Endodermal cell (in vitro differentiated cells): ENCODE measurements around the gene TCF4. TPM values are rescaled to one million over a fixed set of nuclear protein-coding genes. Genes with fewer than 3 reads are reported as not detected.

Experiments used
- DNase-seq: peaks from one replicate; pipeline ENCODE4 v3.0.0-alpha.2; 2017
- H3K27ac ChIP-seq: 2 replicates; pipeline ENCODE4 v1.5.1; 2013; ENCODE audit warnings: mild to moderate bottlenecking, low read depth, low read length, moderate library complexity
- H3K27me3 ChIP-seq: 2 replicates; pipeline ENCODE4 v1.6.1; 2013; ENCODE audit warnings: mild to moderate bottlenecking, low read length, moderate library complexity; ENCODE audit not compliant: insufficient read depth, control insufficient read depth, poor library complexity, severe bottlenecking
- H3K36me3 ChIP-seq: 2 replicates; pipeline ENCODE4 v1.7.0; 2013; ENCODE audit warnings: mild to moderate bottlenecking, low read length, moderate library complexity; ENCODE audit not compliant: control insufficient read depth, insufficient read depth
- H3K4me1 ChIP-seq: one replicate; pipeline ENCODE4 v1.7.0; 2013; ENCODE audit warnings: low read length; ENCODE audit not compliant: control insufficient read depth, insufficient read depth
- H3K4me3 ChIP-seq: 2 replicates; pipeline ENCODE4 v1.5.1; 2013; ENCODE audit warnings: mild to moderate bottlenecking, low read length, moderate library complexity
- H3K9ac ChIP-seq: 2 replicates; pipeline ENCODE4 v1.6.1; 2013; ENCODE audit warnings: mild to moderate bottlenecking, low read length, moderate library complexity; ENCODE audit not compliant: poor library complexity, severe bottlenecking; ENCODE audit errors: extremely low read depth
- H3K9me3 ChIP-seq: 2 replicates; pipeline ENCODE4 v1.6.1; 2013; ENCODE audit warnings: mild to moderate bottlenecking, low read length, moderate library complexity; ENCODE audit not compliant: control insufficient read depth
- H3K27ac Mint-ChIP-seq: 2 replicates; pipeline ENCODE4 v1.8.0; 2020; ENCODE audit warnings: mixed read lengths
- H3K27me3 Mint-ChIP-seq: 2 replicates; pipeline ENCODE4 v1.8.0; 2021; ENCODE audit warnings: mild to moderate bottlenecking, mixed read lengths; ENCODE audit not compliant: insufficient read depth
- H3K36me3 Mint-ChIP-seq: 2 replicates; pipeline ENCODE4 v1.8.0; 2020; ENCODE audit warnings: low read depth, mixed read lengths
- H3K4me1 Mint-ChIP-seq: 2 replicates; pipeline ENCODE4 v1.8.0; 2020; ENCODE audit warnings: mixed read lengths
- H3K4me3 Mint-ChIP-seq: 2 replicates; pipeline ENCODE4 v1.8.0; 2020; ENCODE audit warnings: mild to moderate bottlenecking, moderate library complexity, mixed read lengths
- H3K9me3 Mint-ChIP-seq: 2 replicates; pipeline ENCODE4 v1.8.0; 2020; ENCODE audit warnings: mild to moderate bottlenecking, mixed read lengths
- WGBS, 2 experiments: methylation state at CpG; one replicate each; pipeline versions ENCODE4 v1.1.5 to v1.1.7; 2013; ENCODE audit warnings: missing lambda C conversion rate in 2 of 2, mixed read lengths in 1 of 2; ENCODE audit not compliant: insufficient coverage in 1 of 2, insufficient read length in 1 of 2; 5-methylcytosine and 5-hydroxymethylcytosine counted together
- total RNA-seq, 2 donors: library from RNA; stranded (reverse); fragmentation: NEBNext Ultra II Directional in 1 of 2; extraction: Animal tissue kit (Norgen Biotek cat#: 25700) in 1 of 2; gene quantifications; 2 replicates in 1 of 2; 3 replicates in 1 of 2; pipeline ENCODE4 v1.2.1, GENCODE V29; 2021
- TF ChIP-seq, protein P1 (sequence below): fragments of 200-600 bp; sonication (generic); conservative IDR thresholded peaks from 2 replicates; pipeline ENCODE4 v1.5.0; 2021; ENCODE audit warnings: antibody characterized with exemption, mild to moderate bottlenecking

The TCF4 gene
- total RNA-seq, 2 donors from 2014 or later = 40.4 to 58.5 TPM

DNA sequence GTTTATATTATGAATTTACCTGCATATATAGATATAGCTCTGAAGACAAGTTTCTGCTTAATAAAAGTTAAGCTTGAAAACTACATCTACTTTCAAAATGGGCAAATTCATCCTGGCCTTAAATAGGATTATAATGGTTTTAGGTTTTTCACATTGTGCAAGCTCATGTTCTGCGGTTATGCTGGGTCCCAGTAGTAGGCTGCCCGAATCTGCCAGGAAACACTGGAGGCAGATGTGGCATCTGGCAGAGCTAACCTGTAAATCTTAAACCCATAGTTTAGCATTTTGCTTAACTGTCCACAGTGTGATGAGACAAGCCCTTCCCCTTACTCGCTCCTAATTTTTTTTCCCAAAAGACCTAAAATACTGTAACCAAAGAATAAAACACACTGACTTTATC, 234.2 kb downstream of the TCF4 start:
- H3K36me3 ChIP-seq = no peaks in the 10 kb centered on the region
- Mint-ChIP-seq H3K27me3 (no peaks in the 10 kb centered on the region), H3K4me1 (peaks cover 47% of the 10 kb centered on the region), H3K4me3 (no peak overlapping the region), H3K36me3 (no peaks in the 10 kb centered on the region), H3K9me3 (no peaks in the 10 kb centered on the region), H3K27ac (no peak overlapping the region)
- no peaks in the 10 kb centered on the region for H3K27me3 ChIP-seq
- no peak for DNase-seq
- no peak overlapping the region for H3K9ac ChIP-seq
- H3K4me1 ChIP-seq = peaks cover 17% of the 10 kb centered on the region
- H3K4me3 ChIP-seq = no peak overlapping the region
- TF ChIP-seq, protein P1, sequence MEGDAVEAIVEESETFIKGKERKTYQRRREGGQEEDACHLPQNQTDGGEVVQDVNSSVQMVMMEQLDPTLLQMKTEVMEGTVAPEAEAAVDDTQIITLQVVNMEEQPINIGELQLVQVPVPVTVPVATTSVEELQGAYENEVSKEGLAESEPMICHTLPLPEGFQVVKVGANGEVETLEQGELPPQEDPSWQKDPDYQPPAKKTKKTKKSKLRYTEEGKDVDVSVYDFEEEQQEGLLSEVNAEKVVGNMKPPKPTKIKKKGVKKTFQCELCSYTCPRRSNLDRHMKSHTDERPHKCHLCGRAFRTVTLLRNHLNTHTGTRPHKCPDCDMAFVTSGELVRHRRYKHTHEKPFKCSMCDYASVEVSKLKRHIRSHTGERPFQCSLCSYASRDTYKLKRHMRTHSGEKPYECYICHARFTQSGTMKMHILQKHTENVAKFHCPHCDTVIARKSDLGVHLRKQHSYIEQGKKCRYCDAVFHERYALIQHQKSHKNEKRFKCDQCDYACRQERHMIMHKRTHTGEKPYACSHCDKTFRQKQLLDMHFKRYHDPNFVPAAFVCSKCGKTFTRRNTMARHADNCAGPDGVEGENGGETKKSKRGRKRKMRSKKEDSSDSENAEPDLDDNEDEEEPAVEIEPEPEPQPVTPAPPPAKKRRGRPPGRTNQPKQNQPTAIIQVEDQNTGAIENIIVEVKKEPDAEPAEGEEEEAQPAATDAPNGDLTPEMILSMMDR = no peak
- H3K27ac ChIP-seq = no peak overlapping the region
- WGBS, 2 experiments = 77 to 84% methylated on average over 3 of the region's 3 CpGs
- no peaks in the 10 kb centered on the region for H3K9me3 ChIP-seq

DNA sequence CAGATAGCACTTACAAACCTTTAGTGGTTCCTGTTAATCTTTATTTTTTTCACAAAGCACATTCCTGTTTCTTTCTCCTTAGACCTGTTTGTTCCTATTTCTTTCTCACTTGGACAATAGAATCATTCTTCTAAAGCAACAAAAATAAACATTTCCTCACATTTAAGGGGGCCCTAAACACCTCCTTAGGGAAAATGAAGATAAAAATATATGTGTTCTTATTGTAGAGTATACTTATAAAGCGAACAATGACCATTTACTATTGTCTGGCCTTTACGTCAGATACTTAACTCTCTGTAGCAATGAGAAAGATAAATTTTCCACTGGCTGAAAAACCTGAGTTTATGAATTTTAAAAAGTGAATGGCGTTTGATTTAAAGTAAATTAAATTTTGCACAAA, 234.6 kb downstream of the TCF4 start:
- TF ChIP-seq, protein P1 = no peak
- Mint-ChIP-seq H3K36me3 (no peaks in the 10 kb centered on the region), H3K4me1 (peaks cover 47% of the 10 kb centered on the region), H3K4me3 (no peak overlapping the region), H3K9me3 (no peaks in the 10 kb centered on the region), H3K27ac (no peak overlapping the region), H3K27me3 (no peaks in the 10 kb centered on the region)
- peaks cover 17% of the 10 kb centered on the region for H3K4me1 ChIP-seq
- H3K27me3 ChIP-seq = no peaks in the 10 kb centered on the region
- no peak overlapping the region for H3K27ac ChIP-seq
- H3K9ac ChIP-seq = no peak overlapping the region
- H3K9me3 ChIP-seq = no peaks in the 10 kb centered on the region
- DNase-seq = no peak
- H3K36me3 ChIP-seq = no peaks in the 10 kb centered on the region
- no peak overlapping the region for H3K4me3 ChIP-seq
- WGBS, 2 experiments = 98 to 100% methylated on average over 1 to 2 of the region's 3 CpGs

DNA sequence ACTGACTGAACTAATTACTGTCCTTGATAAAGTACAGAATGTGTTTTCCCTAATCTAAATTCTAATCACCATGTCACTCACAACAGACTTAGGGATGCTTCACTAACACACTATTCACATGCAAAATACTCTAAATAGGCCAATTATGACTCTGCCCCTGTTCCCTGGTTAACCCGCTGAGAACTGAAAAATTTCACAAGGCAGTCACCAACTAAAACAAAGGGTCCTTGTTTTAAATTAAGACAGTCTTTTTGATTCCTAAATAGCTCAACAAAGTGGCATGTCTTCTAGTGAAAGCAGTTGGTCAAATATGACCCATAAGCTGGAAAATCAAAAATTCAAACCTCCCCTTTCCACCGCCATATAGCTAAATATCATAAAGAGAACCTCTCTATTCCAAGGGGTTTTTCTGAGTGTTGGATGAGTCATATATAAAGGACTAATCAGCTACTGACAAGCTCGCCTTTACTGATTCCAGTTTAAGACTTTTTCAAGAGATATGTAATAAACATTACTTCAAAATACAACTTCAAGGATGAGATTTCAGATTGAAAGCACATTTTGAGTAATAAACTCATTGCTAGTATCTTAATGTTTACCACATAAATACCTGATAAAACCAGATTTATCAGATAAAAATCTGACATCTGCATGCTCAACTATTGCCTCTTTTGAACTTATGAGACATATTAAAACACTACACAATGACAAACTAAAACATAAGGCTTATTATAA, 235.8 kb downstream of the TCF4 start:
- 47% methylated on average over 2 of the region's 3 CpGs; no CpG with 5 or more reads in 1 of the 2 experiments for WGBS, 2 experiments
- H3K27ac Mint-ChIP-seq = no peak overlapping the region

More for the DNA sequence above, 235.8 kb downstream of the TCF4 start:
- DNase-seq = no peak
- H3K4me1 Mint-ChIP-seq = peaks cover 52% of the 10 kb centered on the region
- Histone ChIP-seq H3K9me3 (no peaks in the 10 kb centered on the region), H3K36me3 (no peaks in the 10 kb centered on the region), H3K27ac (peak overlapping the region; percentile 54), H3K9ac (no peak overlapping the region), H3K4me3 (no peak overlapping the region), H3K27me3 (no peaks in the 10 kb centered on the region), H3K4me1 (peaks cover 17% of the 10 kb centered on the region)
- H3K4me3 Mint-ChIP-seq = no peak overlapping the region
- no peaks in the 10 kb centered on the region for H3K27me3 Mint-ChIP-seq
- no peaks in the 10 kb centered on the region for H3K36me3 Mint-ChIP-seq
- TF ChIP-seq, protein P1 = no peak
- no peaks in the 10 kb centered on the region for H3K9me3 Mint-ChIP-seq
